Measurements from ENCODE around the gene PTPRM. TPM values are rescaled to one million over a fixed set of nuclear protein-coding genes. Genes with fewer than 3 reads are reported as not detected.

Gene PTPRM
- total RNA-seq, 2 experiments from 2014 or later: 2.1 to 3.0 TPM

DNA sequence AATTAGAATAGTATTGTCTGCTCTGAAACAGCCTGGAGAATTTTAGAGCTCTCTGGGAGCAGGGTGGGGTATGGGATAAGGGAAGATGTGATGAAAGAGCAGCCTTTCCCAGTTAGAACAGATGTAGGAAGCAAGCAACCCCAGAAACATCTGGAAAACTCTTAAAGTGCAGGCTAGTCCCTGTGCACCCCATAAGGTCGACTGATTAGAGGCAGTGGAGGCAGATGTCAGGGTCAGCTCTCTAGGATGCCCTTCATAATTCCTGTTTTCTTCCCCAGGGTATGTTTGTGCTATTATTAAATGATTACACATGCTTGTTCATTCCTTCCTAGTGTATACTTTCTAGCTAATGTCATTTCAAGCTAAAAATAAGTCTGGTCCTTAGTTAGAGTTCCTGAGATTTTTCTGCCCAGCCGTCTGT, 41.7 kb downstream of the PTPRM start:
- H3K36me3 Mint-ChIP-seq (ENCODE audit: low read depth): no peaks in the 10 kb centered on the region
- H3K4me1 Mint-ChIP-seq (ENCODE audit: low read depth): no peaks in the 10 kb centered on the region

DNA sequence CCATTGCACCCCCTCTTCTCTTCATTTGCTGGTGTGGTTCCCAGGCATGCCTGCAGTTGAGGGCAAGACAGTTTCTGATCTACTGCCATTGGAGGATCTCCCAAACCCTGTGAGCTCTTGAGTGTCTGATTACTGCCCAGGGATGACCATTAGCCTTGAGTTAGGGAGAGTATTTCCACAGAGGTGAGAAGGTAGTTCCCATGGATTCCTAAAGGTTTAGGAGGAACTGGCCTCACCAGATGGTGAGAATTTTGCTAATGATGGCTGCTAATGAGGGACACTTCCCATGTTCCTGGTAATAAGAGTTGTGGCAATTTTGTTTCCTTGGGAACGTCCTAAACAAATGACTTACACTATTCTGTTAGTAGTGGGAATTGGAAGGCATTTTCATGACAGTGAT, 42.5 kb downstream of the PTPRM start:
- POLR2A ChIA-PET: no interaction called here
- H3K9me3 Mint-ChIP-seq: peaks cover 2% of the 10 kb centered on the region
- ATAC-seq (no peak), DNase-seq (no peak)
- intact Hi-C loops (cut with micrococcal nuclease): no loop called here
- H3K27me3 Mint-ChIP-seq: no peaks in the 10 kb centered on the region
- H3K27ac Mint-ChIP-seq: no peak overlapping the region
- no peak for TF ChIP-seq CTCF (IDR thresholded peaks at IDR 0.05)
- CTCF ChIA-PET: no interaction called here
- no peaks in the 10 kb centered on the region for H3K36me3 Mint-ChIP-seq (ENCODE audit: low read depth)
- H3K4me3 Mint-ChIP-seq: no peak overlapping the region
- no peaks in the 10 kb centered on the region for H3K4me1 Mint-ChIP-seq (ENCODE audit: low read depth)

More for the DNA sequence above, 41.7 kb downstream of the PTPRM start:
- Mint-ChIP-seq H3K27ac (no peak overlapping the region), H3K9me3 (peaks cover 2% of the 10 kb centered on the region), H3K27me3 (no peaks in the 10 kb centered on the region), H3K4me3 (no peak overlapping the region)
- intact Hi-C loops (cut with micrococcal nuclease): no loop called here
- DNase-seq (no peak), ATAC-seq (no peak)
- ChIA-PET POLR2A (no interaction called here), CTCF (no interaction called here)
- TF ChIP-seq CTCF (IDR thresholded peaks at IDR 0.05): no peak

DNA sequence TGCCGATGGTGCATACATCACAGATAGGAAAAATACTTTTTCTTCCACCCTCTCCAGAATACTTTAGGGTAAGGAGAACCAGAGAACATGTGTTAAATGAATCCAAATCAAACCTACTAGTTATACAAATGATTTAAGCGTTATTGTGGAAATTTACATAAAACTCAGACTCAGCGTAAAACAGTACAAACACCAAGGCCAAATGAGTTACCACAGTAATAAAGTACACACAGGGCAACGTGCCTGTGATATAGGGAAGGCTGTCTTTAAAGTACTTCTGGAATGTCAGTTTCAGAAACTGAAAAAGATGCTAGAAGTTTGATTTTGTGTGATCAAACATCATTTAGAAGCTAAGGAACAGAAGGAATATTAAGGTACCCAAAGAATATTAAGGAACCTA, 46.9 kb downstream of the PTPRM start:
- Mint-ChIP-seq H3K9me3 (peaks cover 2% of the 10 kb centered on the region), H3K27ac (no peak overlapping the region), H3K4me1 (ENCODE audit: low read depth) (no peaks in the 10 kb centered on the region), H3K36me3 (ENCODE audit: low read depth) (no peaks in the 10 kb centered on the region), H3K4me3 (no peak overlapping the region), H3K27me3 (no peaks in the 10 kb centered on the region)
- no peak for TF ChIP-seq CTCF (IDR thresholded peaks at IDR 0.05)
- no peak for ATAC-seq
- POLR2A ChIA-PET: no interaction called here
- intact Hi-C loops (cut with micrococcal nuclease): no loop called here
- no peak for DNase-seq
- CTCF ChIA-PET: no interaction called here

- Mint-ChIP-seq H3K4me3 (no peak overlapping the region), H3K9me3 (peaks cover 2% of the 10 kb centered on the region), H3K36me3 (ENCODE audit: low read depth) (no peaks in the 10 kb centered on the region), H3K4me1 (ENCODE audit: low read depth) (no peaks in the 10 kb centered on the region), H3K27ac (no peak overlapping the region), H3K27me3 (no peaks in the 10 kb centered on the region)
- CTCF ChIA-PET: no interaction called here
- ATAC-seq: no peak
- intact Hi-C loops (cut with micrococcal nuclease): no loop called here
- POLR2A ChIA-PET: no interaction called here
- TF ChIP-seq CTCF (IDR thresholded peaks at IDR 0.05): no peak
- DNase-seq: no peak
Measured at GRCh38 chr18:7615840-7616239, 48.7 kb downstream of the PTPRM start.

- H3K36me3 Mint-ChIP-seq (ENCODE audit: low read depth): no peaks in the 10 kb centered on the region
- no peaks in the 10 kb centered on the region for H3K4me1 Mint-ChIP-seq (ENCODE audit: low read depth)
- H3K27me3 Mint-ChIP-seq: no peaks in the 10 kb centered on the region
- no peak overlapping the region for H3K4me3 Mint-ChIP-seq
- ChIA-PET CTCF (no interaction called here), POLR2A (no interaction called here)
- H3K9me3 Mint-ChIP-seq: peaks cover 2% of the 10 kb centered on the region
- DNase-seq: no peak
- TF ChIP-seq CTCF (IDR thresholded peaks at IDR 0.05): no peak
- intact Hi-C loops (cut with micrococcal nuclease): no loop called here
- H3K27ac Mint-ChIP-seq: no peak overlapping the region
- no peak for ATAC-seq
Measured at GRCh38 chr18:7616661-7617060, 49.5 kb downstream of the PTPRM start.

Data from activated CD8-positive, alpha-beta T cell treated with anti-CD3 and anti-CD28 coated beads for 36 hours (primary cell).